ENCODE data around the gene NCOA4. TPM values are rescaled to one million over a fixed set of nuclear protein-coding genes. Genes with fewer than 3 reads are reported as not detected.
"Not testable (repeated sequence)": the region's sequence is repeated elsewhere in the genome, so short reads cannot be mapped to it uniquely, and the experiment has no call there.

NCOA4 gene
- total RNA-seq, 2 donors from 2014 or later, result 60.2 to 80.1 TPM

DNA sequence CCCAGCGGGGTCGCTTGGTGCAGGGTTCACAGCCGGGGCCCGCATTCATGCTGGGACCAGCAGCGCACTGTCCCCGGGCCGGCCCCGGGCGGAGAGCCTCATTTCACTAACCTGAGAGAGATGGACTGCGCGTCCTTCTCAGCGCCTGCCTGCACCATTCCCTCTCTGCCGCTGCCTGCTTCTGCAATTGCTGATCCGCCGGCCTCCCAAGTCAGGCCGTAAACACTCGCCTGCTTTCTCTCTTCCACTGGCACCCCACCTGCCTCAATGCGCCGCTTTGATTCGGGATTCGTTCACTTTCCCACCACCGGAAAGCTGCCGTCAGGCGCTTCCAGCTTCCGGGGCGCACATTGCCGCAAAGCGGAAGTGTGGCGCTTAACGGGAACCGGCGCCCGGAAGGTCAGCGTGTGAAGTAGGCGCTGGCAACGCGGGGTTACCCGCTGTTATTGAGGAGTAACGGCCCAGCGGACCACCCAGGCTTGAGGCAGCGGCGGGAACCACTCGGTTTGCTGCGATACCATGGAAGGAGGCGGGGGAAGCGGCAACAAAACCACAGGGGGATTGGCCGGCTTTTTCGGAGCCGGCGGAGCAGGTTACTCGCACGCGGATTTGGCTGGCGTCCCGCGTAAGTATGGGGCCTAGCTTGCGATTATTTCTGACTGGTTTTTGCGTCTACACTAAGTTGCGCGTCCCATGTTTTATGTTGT is 58.2 kb downstream of the NCOA4 start, which contains the start of gene TIMM23:
Gene TIMM23 (plus strand): TSS at position 384 of the 707 bp plus-strand sequence. CDS start 136 bp downstream, at position 520.
- H3K4me1 ChIP-seq, result peaks cover 26% of the 10 kb centered on the region
- intact Hi-C loops (cut with DNase I), result not testable (repeated sequence)
- 0 to 1% methylated on average over 47 to 57 of the region's 60 CpGs for WGBS, 2 donors

DNA sequence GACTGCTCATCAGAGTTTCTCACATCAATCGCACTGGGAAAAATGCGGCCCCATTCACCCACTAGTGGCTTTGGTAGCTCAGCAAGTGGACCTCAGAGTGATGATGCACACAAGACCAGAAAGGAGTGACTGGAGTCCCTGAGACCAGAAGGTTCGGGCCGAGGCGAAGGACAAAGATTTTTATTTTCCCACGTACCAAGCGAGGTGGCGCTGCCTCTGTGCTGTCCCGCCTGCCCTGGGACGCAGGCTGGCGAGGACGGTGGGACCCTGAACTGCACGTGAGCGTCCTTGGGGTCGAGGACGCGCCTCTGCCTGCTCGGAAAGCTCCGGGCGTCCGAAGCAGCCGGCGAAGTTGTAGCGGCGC is 58.7 kb downstream of the NCOA4 start:
- DNase-seq, result peak in 2 of 4 donors; percentile 5 to 12
- WGBS, 2 donors, result 0% methylated on average over 6 of the region's 25 CpGs; no CpG with 5 or more reads in 1 of the 2 donors
- H3K36me3 ChIP-seq (replicated peaks in 1 of 2; ENCODE audit: insufficient read depth in 1 of 2, low read depth in 2 of 2); H3K27me3 ChIP-seq; H3K9me3 ChIP-seq; intact Hi-C loops (cut with DNase I): not testable (repeated sequence)
- ATAC-seq, result peak; percentile 28
- peak overlapping the region; percentile 70 to 88 for H3K4me3 ChIP-seq
- H3K4me1 ChIP-seq, result peaks cover 26% of the 10 kb centered on the region
- H3K27ac ChIP-seq, result peak overlapping the region; percentile 37 to 80 (median 54)

More for the DNA sequence above, 58.2 kb downstream of the NCOA4 start, which contains the start of gene TIMM23:
- Histone ChIP-seq H3K4me3 (peak within 1 kb of the TSS; percentile 70 to 88), H3K27ac (peak within 1 kb of the TSS; percentile 37 to 80 (median 54))
- H3K27me3 ChIP-seq; H3K9me3 ChIP-seq; H3K36me3 ChIP-seq (replicated peaks in 1 of 2; ENCODE audit: insufficient read depth in 1 of 2, low read depth in 2 of 2): not testable (repeated sequence)
- ATAC-seq, result peak; percentile 96
- TF ChIP-seq POLR2A (IDR thresholded peaks at IDR 0.05), result peak in 2 of 3 donors; percentile 69 to 72
- DNase-seq, result peak; percentile 79 to 91 (median 82)

DNA sequence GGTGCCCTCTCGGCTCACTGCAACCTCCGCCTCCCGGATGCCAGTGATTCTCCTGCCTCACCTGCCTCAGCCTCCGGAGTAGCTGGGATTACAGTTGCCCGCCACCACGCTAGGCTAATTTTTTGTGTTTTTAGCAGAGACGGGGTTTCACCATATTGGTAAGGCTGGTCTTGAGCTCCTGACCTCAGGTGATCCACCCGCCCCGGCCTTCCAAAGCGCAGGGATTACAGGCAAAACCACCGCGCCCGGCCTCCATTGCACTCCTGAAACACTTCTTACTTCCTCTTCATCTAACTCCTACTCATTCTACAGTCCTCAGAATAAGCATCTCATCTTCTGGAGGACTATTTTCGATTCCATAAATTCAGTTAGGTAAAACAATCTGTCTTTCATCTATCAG is 59.4 kb downstream of the NCOA4 start:
- H3K27ac ChIP-seq; intact Hi-C loops (cut with DNase I); ATAC-seq; H3K9me3 ChIP-seq; H3K27me3 ChIP-seq; DNase-seq; H3K36me3 ChIP-seq (replicated peaks in 1 of 2; ENCODE audit: insufficient read depth in 1 of 2, low read depth in 2 of 2): not testable (repeated sequence)
- Histone ChIP-seq H3K4me1 (peaks cover 26% of the 10 kb centered on the region), H3K4me3 (peak overlapping the region in 1 of 2 donors; percentile 88)
- 25 to 43% methylated on average over 14 of the region's 14 CpGs for WGBS, 2 donors

DNA sequence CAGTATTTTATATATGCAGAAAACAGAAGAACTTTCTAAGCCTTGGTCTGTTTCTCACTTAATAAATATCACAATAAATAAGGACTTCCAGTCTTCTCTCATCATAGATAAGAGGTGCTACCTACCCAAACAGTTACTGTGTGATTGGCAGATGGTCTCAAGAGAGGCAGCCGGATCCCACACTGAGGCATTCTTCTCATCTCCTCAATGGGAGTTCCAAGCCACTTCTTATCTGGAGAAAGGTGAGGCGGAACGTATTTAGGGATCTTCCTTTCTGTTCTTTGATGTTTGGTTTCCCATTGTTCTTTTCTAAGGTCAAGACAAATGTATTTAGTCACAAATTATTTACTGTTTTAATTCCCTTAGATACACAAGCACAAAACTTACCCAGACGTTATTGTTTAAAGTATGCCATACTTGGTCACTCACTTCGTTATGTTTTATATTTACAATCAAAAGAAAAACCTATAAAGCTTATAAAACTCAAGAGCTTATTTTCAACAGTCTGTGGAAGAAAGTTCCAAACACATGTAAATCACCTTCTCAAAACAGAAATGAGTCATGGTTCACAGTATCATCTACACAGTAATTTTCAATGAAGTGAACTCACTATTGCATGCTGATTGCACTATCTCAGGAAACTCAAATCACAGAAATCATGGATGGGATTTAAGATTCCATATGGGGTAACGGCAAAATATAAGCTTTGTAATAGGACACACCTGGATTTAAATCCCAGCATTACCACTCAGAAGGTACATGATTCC is 67.6 kb downstream of the NCOA4 start:
- H3K4me3 ChIP-seq; ATAC-seq; H3K4me1 ChIP-seq; H3K27ac ChIP-seq; DNase-seq; H3K36me3 ChIP-seq (replicated peaks in 1 of 2; ENCODE audit: insufficient read depth in 1 of 2, low read depth in 2 of 2); H3K27me3 ChIP-seq; intact Hi-C loops (cut with DNase I); H3K9me3 ChIP-seq: not testable (repeated sequence)
- 80 to 83% methylated on average over 6 of the region's 6 CpGs for WGBS, 2 donors

DNA sequence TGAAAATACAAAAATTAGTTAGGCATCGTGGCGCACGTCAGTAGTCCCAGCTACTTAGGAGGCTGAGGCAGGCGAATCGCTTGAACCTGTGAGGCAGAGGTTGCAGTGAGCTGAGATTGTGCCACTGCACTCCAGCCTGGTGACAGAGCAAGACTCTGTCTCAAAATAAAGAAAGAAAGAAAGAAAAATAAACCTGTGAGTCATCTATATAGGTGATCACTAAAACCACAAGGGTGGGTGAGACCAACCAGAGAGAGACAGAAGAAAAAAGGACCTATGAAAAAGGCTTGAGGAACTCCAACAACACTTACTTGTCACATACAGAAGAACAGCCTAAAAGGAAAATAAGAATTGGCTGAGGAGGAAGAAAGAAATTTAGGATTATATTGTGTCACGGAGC is 72.5 kb downstream of the NCOA4 start:
- H3K36me3 ChIP-seq (replicated peaks in 1 of 2; ENCODE audit: insufficient read depth in 1 of 2, low read depth in 2 of 2); H3K27ac ChIP-seq; H3K4me1 ChIP-seq; DNase-seq; H3K4me3 ChIP-seq; intact Hi-C loops (cut with DNase I); H3K9me3 ChIP-seq; H3K27me3 ChIP-seq; ATAC-seq: not testable (repeated sequence)
- WGBS, 2 donors, result 84 to 93% methylated on average over 6 of the region's 6 CpGs

DNA sequence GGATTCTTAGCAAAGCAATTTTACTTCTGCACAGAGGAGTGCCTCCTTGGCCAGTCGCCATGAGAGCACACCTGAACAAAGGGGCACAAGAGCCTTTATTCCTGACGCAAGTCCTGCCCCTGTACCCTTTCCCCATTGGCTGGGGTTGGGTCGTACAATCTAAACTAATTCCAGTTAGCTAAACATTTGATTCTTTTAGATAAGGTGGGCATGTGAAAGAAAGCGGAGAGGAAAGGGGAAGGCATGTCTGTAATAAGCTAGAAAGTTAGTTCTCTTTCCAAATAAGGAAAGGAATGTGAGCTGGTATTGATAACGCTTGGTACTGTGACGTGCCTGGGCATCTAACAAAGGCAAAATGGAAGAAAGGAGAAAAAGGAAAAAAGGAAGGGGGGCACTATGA is 73.8 kb downstream of the NCOA4 start:
- DNase-seq; H3K4me3 ChIP-seq; H3K36me3 ChIP-seq (replicated peaks in 1 of 2; ENCODE audit: insufficient read depth in 1 of 2, low read depth in 2 of 2); H3K4me1 ChIP-seq; H3K27ac ChIP-seq; H3K27me3 ChIP-seq; ATAC-seq; intact Hi-C loops (cut with DNase I); H3K9me3 ChIP-seq: not testable (repeated sequence)
- 63 to 73% methylated on average over 2 to 4 of the region's 6 CpGs for WGBS, 2 donors

Small RNAs within 50 kb of the gene (small RNA-seq; reads per million reads assigned to genes)
- not detected for gene SNORA74C-1

Other genes starting within 250 kb of the NCOA4 start
- 10 to 100 TPM in 1 of 2 donors, 1 to 10 TPM in 1; 6.0 to 76.1 TPM for gene AGAP4, start 183.1 kb downstream of the NCOA4 start, total RNA-seq
- gene TIMM23, start 58.1 kb downstream of the NCOA4 start, total RNA-seq, result 10 to 100 TPM; 18.7 to 34.9 TPM
- gene MSMB, start 15.6 kb upstream of the NCOA4 start, total RNA-seq, result not detected

Data from body of pancreas (tissue), 4 donors.